ENCODE results near the gene PCNX2. TPM values are rescaled to one million over a fixed set of nuclear protein-coding genes. Genes with fewer than 3 reads are reported as not detected.
A peak's percentile ranks its signal among the peaks of the same experiment; 100 is the strongest.

PCNX2 gene
- total RNA-seq, 1 experiment from 2014 or later: 9.1 TPM

DNA sequence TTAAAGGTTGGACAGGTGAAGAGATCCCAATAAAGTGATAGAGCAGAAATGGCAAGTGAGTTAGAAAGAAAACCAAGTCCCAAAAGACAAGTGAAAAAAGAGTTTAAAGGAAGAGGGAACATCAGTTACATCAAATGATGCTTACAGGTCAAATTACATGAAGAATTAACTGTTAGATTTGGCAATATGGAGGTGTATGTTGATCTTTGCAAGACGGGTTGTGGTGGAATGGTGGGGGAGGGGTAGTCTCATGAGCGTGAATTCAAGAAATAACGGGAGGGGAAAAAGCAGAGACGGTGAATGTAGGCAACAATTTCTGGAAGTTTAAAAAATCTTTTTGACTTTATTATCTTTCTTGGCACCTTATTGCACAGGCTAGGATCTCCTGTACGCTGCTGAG lies 268.5 kb downstream of the PCNX2 start:
- DNase-seq (ENCODE audit: low spot score): no peak
- Histone ChIP-seq H3K4me1 (ENCODE audit: insufficient read depth, low read length, poor library complexity, severe bottlenecking) (no peaks in the 10 kb centered on the region), H3K4me3 (ENCODE audit: low read depth, low read length, poor library complexity, severe bottlenecking) (no peak overlapping the region), H3K27ac (ENCODE audit: low read depth, low read length, poor library complexity, severe bottlenecking) (no peak overlapping the region), H3K27me3 (replicated peaks; ENCODE audit: insufficient read depth, low read depth, low read length, poor library complexity) (no peaks in the 10 kb centered on the region), H3K9me3 (ENCODE audit: low read depth, low read length, poor library complexity, severe bottlenecking) (no peaks in the 10 kb centered on the region), H3K36me3 (ENCODE audit: insufficient read depth, low read length, poor library complexity, severe bottlenecking) (no peaks in the 10 kb centered on the region)
- intact Hi-C loops (cut with micrococcal nuclease; ENCODE audit: unreplicated experiment): loop anchor here (10.0 kb wide), 1 partner anchor 148 kb away; no protein-coding TSS in a partner anchor
- no TSS peak for BruUV-seq (replicated peaks)
- TF ChIP-seq EZH2 (IDR thresholded peaks at IDR 0.05; ENCODE audit: borderline replicate concordance, low read depth, low read length, poor library complexity, severe bottlenecking) (no peak), CTCF (conservative IDR thresholded peaks at IDR 0.05; ENCODE audit: low read depth, low read length) (no peak)
- POLR2A ChIA-PET (ENCODE audit: low non-redundant PET): no interaction called here
- CTCF ChIA-PET: no interaction called here

DNA sequence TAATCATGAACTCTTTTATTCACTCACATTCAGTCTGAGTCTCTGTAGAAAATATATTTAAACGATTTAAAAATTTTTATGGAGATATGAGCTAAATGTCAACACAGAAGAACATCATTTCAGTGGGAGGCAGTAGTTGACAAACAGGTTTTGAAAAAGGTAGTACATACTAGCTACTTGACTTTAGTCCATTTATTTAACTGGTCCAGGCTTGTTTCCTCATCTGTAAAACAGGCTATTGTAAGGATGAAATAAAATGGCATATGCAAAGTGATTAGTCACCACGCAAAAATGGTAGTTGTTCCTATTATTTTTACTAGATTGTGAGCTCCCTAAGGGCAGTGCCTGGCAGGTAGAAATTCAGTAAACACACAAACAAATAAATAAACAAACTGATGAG lies 270.0 kb downstream of the PCNX2 start:
- CTCF ChIA-PET: no interaction called here

GRCh38 chr1:233025157-233025556 lies 270.4 kb downstream of the PCNX2 start:
- DNase-seq (ENCODE audit: low spot score): peak; percentile 52
- no TSS peak for BruUV-seq (replicated peaks)
- no peaks in the 10 kb centered on the region for H3K27me3 ChIP-seq (replicated peaks; ENCODE audit: insufficient read depth, low read depth, low read length, poor library complexity)
- CTCF ChIA-PET: no interaction called here
- POLR2A ChIA-PET (ENCODE audit: low non-redundant PET): no interaction called here
- no peaks in the 10 kb centered on the region for H3K36me3 ChIP-seq (ENCODE audit: insufficient read depth, low read length, poor library complexity, severe bottlenecking)
- no peak overlapping the region for H3K4me3 ChIP-seq (ENCODE audit: low read depth, low read length, poor library complexity, severe bottlenecking)
- intact Hi-C loops (cut with micrococcal nuclease; ENCODE audit: unreplicated experiment): loop anchor here (2.0 to 10.0 kb wide), 2 partner anchors 150 to 390 kb away; no protein-coding TSS in a partner anchor
- TF ChIP-seq EZH2 (IDR thresholded peaks at IDR 0.05; ENCODE audit: borderline replicate concordance, low read depth, low read length, poor library complexity, severe bottlenecking): no peak
- TF ChIP-seq CTCF (conservative IDR thresholded peaks at IDR 0.05; ENCODE audit: low read depth, low read length): peak; percentile 66
- peaks cover 10% of the 10 kb centered on the region for H3K4me1 ChIP-seq (ENCODE audit: insufficient read depth, low read length, poor library complexity, severe bottlenecking)
- no peaks in the 10 kb centered on the region for H3K9me3 ChIP-seq (ENCODE audit: low read depth, low read length, poor library complexity, severe bottlenecking)
- H3K27ac ChIP-seq (ENCODE audit: low read depth, low read length, poor library complexity, severe bottlenecking): no peak overlapping the region

More for the DNA sequence above, 270.0 kb downstream of the PCNX2 start:
- DNase-seq (ENCODE audit: low spot score): no peak
- H3K4me1 ChIP-seq (ENCODE audit: insufficient read depth, low read length, poor library complexity, severe bottlenecking): peaks cover 7% of the 10 kb centered on the region
- intact Hi-C loops (cut with micrococcal nuclease; ENCODE audit: unreplicated experiment): loop anchor here (2.0 to 10.0 kb wide), 2 partner anchors 149 to 391 kb away; no protein-coding TSS in a partner anchor
- H3K36me3 ChIP-seq (ENCODE audit: insufficient read depth, low read length, poor library complexity, severe bottlenecking): no peaks in the 10 kb centered on the region
- no TSS peak for BruUV-seq (replicated peaks)
- no peaks in the 10 kb centered on the region for H3K9me3 ChIP-seq (ENCODE audit: low read depth, low read length, poor library complexity, severe bottlenecking)
- H3K27me3 ChIP-seq (replicated peaks; ENCODE audit: insufficient read depth, low read depth, low read length, poor library complexity): no peaks in the 10 kb centered on the region
- no peak overlapping the region for H3K4me3 ChIP-seq (ENCODE audit: low read depth, low read length, poor library complexity, severe bottlenecking)
- POLR2A ChIA-PET (ENCODE audit: low non-redundant PET): no interaction called here
- H3K27ac ChIP-seq (ENCODE audit: low read depth, low read length, poor library complexity, severe bottlenecking): no peak overlapping the region
- TF ChIP-seq EZH2 (IDR thresholded peaks at IDR 0.05; ENCODE audit: borderline replicate concordance, low read depth, low read length, poor library complexity, severe bottlenecking) (no peak), CTCF (conservative IDR thresholded peaks at IDR 0.05; ENCODE audit: low read depth, low read length) (0 out of 2 replicates have a peak, but pooled peaks have one; percentile 22)
